Neuronal stem cell (in vitro differentiated cells): ENCODE results near the gene APC2.

Source experiments
- DNase-seq: peaks from one replicate; pipeline ENCODE4 v3.0.0-alpha.2; 2013; ENCODE audit warnings: low spot score
- H2AFZ ChIP-seq: one replicate; pipeline ENCODE4 v1.6.1; 2013; ENCODE audit warnings: mild to moderate bottlenecking, low read length, inconsistent platforms
- H2AK5ac ChIP-seq: 2 replicates; pipeline ENCODE4 v1.6.1; 2013; ENCODE audit warnings: low read depth, mild to moderate bottlenecking, inconsistent platforms, low read length, moderate library complexity, mixed read lengths
- H2BK120ac ChIP-seq: 2 replicates; pipeline ENCODE4 v1.6.1; 2013; ENCODE audit warnings: low read depth, mild to moderate bottlenecking, inconsistent platforms, low read length, moderate library complexity, mixed read lengths
- H2BK12ac ChIP-seq: one replicate; pipeline ENCODE4 v1.6.1; 2013; ENCODE audit warnings: low read length, inconsistent platforms
- H2BK15ac ChIP-seq: 2 replicates; pipeline ENCODE4 v1.6.1; 2013; ENCODE audit warnings: mild to moderate bottlenecking, low read length, inconsistent platforms, mixed read lengths
- H2BK5ac ChIP-seq: one replicate; pipeline ENCODE4 v1.6.1; 2013; ENCODE audit warnings: inconsistent platforms, mild to moderate bottlenecking, low read length, moderate library complexity
- H3K14ac ChIP-seq: one replicate; pipeline ENCODE4 v1.6.1; 2013; ENCODE audit warnings: low read length, inconsistent platforms
- H3K18ac ChIP-seq: 2 replicates; pipeline ENCODE4 v1.6.1; 2013; ENCODE audit warnings: low read length, inconsistent platforms
- H3K23ac ChIP-seq: 2 replicates; pipeline ENCODE4 v1.6.1; 2013; ENCODE audit warnings: low read depth, mild to moderate bottlenecking, mixed read lengths, low read length, inconsistent platforms; ENCODE audit not compliant: poor library complexity
- H3K27ac ChIP-seq: replicated peaks from 3 replicates; pipeline ENCODE4 v1.5.1; 2013; ENCODE audit warnings: low read length, inconsistent platforms
- H3K27me3 ChIP-seq, 3 experiments: 2 replicates each; pipeline ENCODE4 v1.6.1; 2013; ENCODE audit warnings: low read length in 3 of 3, mild to moderate bottlenecking in 2 of 3, inconsistent platforms in 1 of 3, low read depth in 1 of 3, mixed read lengths in 1 of 3, moderate library complexity in 1 of 3; ENCODE audit not compliant: control insufficient read depth in 3 of 3, insufficient read depth in 3 of 3
- H3K36me3 ChIP-seq, 2 donors: replicated peaks in 1 of 2; 2 replicates each; pipeline ENCODE4 v1.6.1; 2013; ENCODE audit warnings: low read length in 2 of 2; ENCODE audit not compliant: control insufficient read depth in 2 of 2, insufficient read depth in 2 of 2
- H3K4ac ChIP-seq: 2 replicates; pipeline ENCODE4 v1.6.1; 2013; ENCODE audit warnings: inconsistent platforms, mild to moderate bottlenecking, low read length, moderate library complexity
- H3K4me1 ChIP-seq, 2 donors: 1 replicate in 1 of 2; 2 replicates in 1 of 2; pipeline ENCODE4 v1.6.1; 2013; ENCODE audit warnings: low read length in 2 of 2, low read depth in 1 of 2; ENCODE audit not compliant: control insufficient read depth in 2 of 2, insufficient read depth in 1 of 2
- H3K4me2 ChIP-seq: one replicate; pipeline ENCODE4 v1.6.1; 2013; ENCODE audit warnings: mild to moderate bottlenecking, low read length, inconsistent platforms; ENCODE audit not compliant: insufficient read depth, poor library complexity, severe bottlenecking
- H3K4me3 ChIP-seq, 2 donors: 2 replicates each; pipeline ENCODE4 v1.5.1; 2013; ENCODE audit warnings: low read length in 2 of 2, mild to moderate bottlenecking in 2 of 2, inconsistent platforms in 1 of 2, moderate library complexity in 1 of 2
- H3K79me1 ChIP-seq: one replicate; pipeline ENCODE4 v1.6.1; 2013; ENCODE audit warnings: low read depth, mild to moderate bottlenecking, inconsistent platforms, low read length, moderate library complexity
- H3K9ac ChIP-seq: one replicate; pipeline ENCODE4 v1.6.1; 2013; ENCODE audit warnings: mild to moderate bottlenecking, low read depth, low read length, inconsistent platforms; ENCODE audit not compliant: poor library complexity
- H3K9me3 ChIP-seq, 2 donors: replicated peaks in 1 of 2; 2 replicates each; pipeline versions ENCODE3 to v1.6.1; 2013; ENCODE audit warnings: low read length in 2 of 2, mild to moderate bottlenecking in 2 of 2, inconsistent platforms in 1 of 2, low read depth in 1 of 2, mixed read lengths in 1 of 2, moderate library complexity in 1 of 2; ENCODE audit not compliant: control insufficient read depth in 2 of 2, insufficient read depth in 1 of 2
- H4K8ac ChIP-seq: one replicate; pipeline ENCODE4 v1.6.1; 2013; ENCODE audit warnings: low read depth, mild to moderate bottlenecking, inconsistent platforms, low read length, moderate library complexity
- H4K91ac ChIP-seq: one replicate; pipeline ENCODE4 v1.6.1; 2013; ENCODE audit warnings: low read length, low read depth, mild to moderate bottlenecking, inconsistent platforms; ENCODE audit not compliant: poor library complexity
- WGBS, 2 donors: extraction: QIAGEN DNeasy Blood & Tissue Kit; methylation state at CpG; one replicate each; pipeline ENCODE4 v1.1.7; 2013; ENCODE audit warnings: missing lambda C conversion rate in 2 of 2, mixed read lengths in 1 of 2; ENCODE audit not compliant: insufficient read length in 2 of 2, insufficient replicate concordance in 1 of 2; ENCODE audit errors: extremely low coverage in 2 of 2; 5-methylcytosine and 5-hydroxymethylcytosine counted together

Gene APC2

GRCh38 chr19:1507192-1507660 is 57.3 kb downstream of the APC2 start:
- H2AFZ ChIP-seq: peak overlapping the region; percentile 96
- H3K9me3 ChIP-seq: peaks cover 0 to 5% of the 10 kb centered on the region in 2 donors
- H3K79me1 ChIP-seq: no peaks in the 10 kb centered on the region
- H3K4ac ChIP-seq: peak overlapping the region; percentile 61
- peak overlapping the region; percentile 99 for H2AK5ac ChIP-seq
- H3K18ac ChIP-seq: peak overlapping the region; percentile 95
- peak overlapping the region; percentile 30 for H3K23ac ChIP-seq
- peak overlapping the region; percentile 99 for H2BK12ac ChIP-seq
- H4K8ac ChIP-seq: peak overlapping the region; percentile 89
- peak overlapping the region; percentile 71 for H2BK5ac ChIP-seq
- no CpG with 5 or more reads among the region's 23 CpGs for WGBS, 2 donors
- H3K14ac ChIP-seq: no peak overlapping the region
- H3K4me2 ChIP-seq: peak overlapping the region; percentile 39
- no peak overlapping the region for H3K4me3 ChIP-seq
- no peaks in the 10 kb centered on the region for H3K36me3 ChIP-seq
- H2BK15ac ChIP-seq: peak overlapping the region; percentile 90
- peaks cover 10 to 16% of the 10 kb centered on the region in 2 donors for H3K4me1 ChIP-seq
- peaks cover 0 to 40% (median 28%) of the 10 kb centered on the region in 3 experiments for H3K27me3 ChIP-seq
- DNase-seq: no peak
- H3K9ac ChIP-seq: no peak overlapping the region
- H3K27ac ChIP-seq: no peak overlapping the region
- peak overlapping the region; percentile 80 for H4K91ac ChIP-seq
- peak overlapping the region; percentile 97 for H2BK120ac ChIP-seq

- Histone ChIP-seq H3K14ac (peak overlapping the region; percentile 94), H3K18ac (peak overlapping the region; percentile 100), H3K4me2 (peak overlapping the region; percentile 83), H2BK120ac (peak overlapping the region; percentile 96), H3K4me3 (peak overlapping the region; percentile 63 to 89), H2BK12ac (peak overlapping the region; percentile 99), H2AFZ (peak overlapping the region; percentile 96), H2BK15ac (peak overlapping the region; percentile 94), H2AK5ac (peak overlapping the region; percentile 95), H3K79me1 (no peaks in the 10 kb centered on the region), H3K23ac (peak overlapping the region; percentile 98), H4K91ac (peak overlapping the region; percentile 80), H2BK5ac (peak overlapping the region; percentile 99), H3K4me1 (peaks cover 7 to 16% of the 10 kb centered on the region in 2 donors), H3K27ac (peak overlapping the region; percentile 97), H3K4ac (peak overlapping the region; percentile 93), H3K36me3 (no peaks in the 10 kb centered on the region), H3K9ac (peak overlapping the region; percentile 97), H3K9me3 (peaks cover 0 to 7% of the 10 kb centered on the region in 2 donors), H4K8ac (peak overlapping the region; percentile 98), H3K27me3 (peaks cover 2 to 43% (median 30%) of the 10 kb centered on the region in 3 experiments)
- DNase-seq: peak; percentile 97
- no CpG with 5 or more reads among the region's 46 CpGs for WGBS, 2 donors
Measured at GRCh38 chr19:1507763-1508506, 58.0 kb downstream of the APC2 start.

- H3K36me3 ChIP-seq: no peaks in the 10 kb centered on the region
- peak overlapping the region; percentile 97 for H2BK12ac ChIP-seq
- peak overlapping the region; percentile 89 for H3K14ac ChIP-seq
- no peak overlapping the region for H3K27ac ChIP-seq
- WGBS, 2 donors: no CpG with 5 or more reads among the region's 12 CpGs
- peak overlapping the region; percentile 44 to 63 for H3K4me3 ChIP-seq
- no peaks in the 10 kb centered on the region for H3K79me1 ChIP-seq
- H2AFZ ChIP-seq: peak overlapping the region; percentile 96
- H2BK5ac ChIP-seq: peak overlapping the region; percentile 99
- peaks cover 2 to 41% (median 30%) of the 10 kb centered on the region in 3 experiments for H3K27me3 ChIP-seq
- no peak overlapping the region for H4K91ac ChIP-seq
- no peak overlapping the region for H3K4ac ChIP-seq
- peak overlapping the region; percentile 70 for H3K9ac ChIP-seq
- no peak overlapping the region for H4K8ac ChIP-seq
- peaks cover 5 to 15% of the 10 kb centered on the region in 2 donors for H3K4me1 ChIP-seq
- peak overlapping the region; percentile 95 for H2AK5ac ChIP-seq
- H3K4me2 ChIP-seq: peak overlapping the region; percentile 33
- peak overlapping the region; percentile 95 for H3K18ac ChIP-seq
- H2BK15ac ChIP-seq: no peak overlapping the region
- H3K9me3 ChIP-seq: peaks cover 0 to 7% of the 10 kb centered on the region in 2 donors
- no peak for DNase-seq
- peak overlapping the region; percentile 96 for H2BK120ac ChIP-seq
- H3K23ac ChIP-seq: peak overlapping the region; percentile 98
Measured at GRCh38 chr19:1508507-1508856, 58.6 kb downstream of the APC2 start.
